Myometrial cell (primary cell): ENCODE results near the gene PLPP6. TPM values are rescaled to one million over a fixed set of nuclear protein-coding genes. Genes with fewer than 3 reads are reported as not detected.

Source experiments
- total RNA-seq: library from RNA; depleted of rRNA; stranded (reverse); fragments of >200 nt; gene quantifications from 2 replicates; pipeline ENCODE4 v1.2.3, GENCODE V29; 2015

PLPP6 gene
- total RNA-seq, result 8.1 and 12.2 TPM in 2 replicates

GRCh38 chr9:4662108-4662988, at the start of gene PLPP6:
PLPP6 (plus strand) TSS chr9:4662294; CDS start chr9:4662376, 82 bp downstream.

GRCh38 chr9:4666042-4666699, 4.1 kb downstream of the PLPP6 start, which contains the start of gene SPATA6L:
SPATA6L (minus strand) TSS chr9:4666480; CDS start chr9:4666250, 230 bp downstream.

GRCh38 chr9:4679268-4680172, 17.4 kb downstream of the PLPP6 start, which contains the start of gene CDC37L1:
CDC37L1 (plus strand) TSS chr9:4679569; CDS start chr9:4679768, 199 bp downstream.

Other genes with a start within 250 kb of the PLPP6 start
- gene SLC1A1, start 171.8 kb upstream of the PLPP6 start, total RNA-seq, result 2.0 and 3.2 TPM in 2 replicates
- 0.86 TPM in 1 of 2 replicates, not detected in the other for gene SPATA6L, start 4.2 kb downstream of the PLPP6 start, total RNA-seq
- gene CDC37L1, start 17.3 kb downstream of the PLPP6 start, total RNA-seq, result 19.5 and 28.3 TPM in 2 replicates
- 43.8 and 61.1 TPM in 2 replicates for gene AK3, start 78.9 kb downstream of the PLPP6 start, total RNA-seq
- 8.1 and 8.5 TPM in 2 replicates for gene RCL1, start 130.7 kb downstream of the PLPP6 start, total RNA-seq